ENCODE data around the gene UGT1A9. TPM values are rescaled to one million over a fixed set of nuclear protein-coding genes. Genes with fewer than 3 reads are reported as not detected.

UGT1A9 gene
- total RNA-seq, 4 donors from 2014 or later: not detected

DNA sequence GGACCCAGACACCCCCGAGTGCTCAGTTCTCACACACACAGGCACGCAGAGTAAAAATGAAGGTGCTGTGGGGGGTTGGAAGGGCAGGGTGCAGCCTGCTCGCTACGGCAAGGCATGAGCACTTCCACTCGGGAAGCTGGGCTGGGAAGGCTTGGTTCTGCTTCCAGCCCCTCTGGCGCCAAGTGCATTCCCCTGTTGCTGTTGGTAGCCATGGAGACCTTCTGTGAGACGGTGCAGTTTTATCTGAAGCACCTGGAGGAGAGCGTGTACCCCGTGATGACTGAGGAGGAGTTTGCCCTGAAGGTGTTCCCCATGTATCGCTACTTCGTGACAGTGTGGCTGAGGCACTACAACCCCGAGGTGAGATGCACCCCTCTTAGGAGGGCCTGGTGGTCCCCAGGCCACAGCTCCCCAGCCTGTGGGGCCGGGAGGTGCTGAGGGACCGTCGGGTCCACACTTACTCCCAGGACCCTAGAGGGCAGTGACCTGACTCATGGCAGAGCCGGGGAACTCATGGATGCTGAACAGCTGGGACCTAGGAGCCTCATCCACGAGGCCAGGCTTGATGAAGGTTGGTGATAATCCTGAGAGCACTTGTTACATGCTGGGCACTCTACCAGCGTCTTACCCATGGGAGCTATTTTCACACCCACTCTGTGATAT, 121.9 kb downstream of the UGT1A9 start:
- no peak for TF ChIP-seq POLR2A (IDR thresholded peaks at IDR 0.05)
- TF ChIP-seq POLR2AphosphoS5 (IDR thresholded peaks at IDR 0.05): no peak
- TF ChIP-seq EP300 (IDR thresholded peaks at IDR 0.05): no peak
- TF ChIP-seq, protein P1, sequence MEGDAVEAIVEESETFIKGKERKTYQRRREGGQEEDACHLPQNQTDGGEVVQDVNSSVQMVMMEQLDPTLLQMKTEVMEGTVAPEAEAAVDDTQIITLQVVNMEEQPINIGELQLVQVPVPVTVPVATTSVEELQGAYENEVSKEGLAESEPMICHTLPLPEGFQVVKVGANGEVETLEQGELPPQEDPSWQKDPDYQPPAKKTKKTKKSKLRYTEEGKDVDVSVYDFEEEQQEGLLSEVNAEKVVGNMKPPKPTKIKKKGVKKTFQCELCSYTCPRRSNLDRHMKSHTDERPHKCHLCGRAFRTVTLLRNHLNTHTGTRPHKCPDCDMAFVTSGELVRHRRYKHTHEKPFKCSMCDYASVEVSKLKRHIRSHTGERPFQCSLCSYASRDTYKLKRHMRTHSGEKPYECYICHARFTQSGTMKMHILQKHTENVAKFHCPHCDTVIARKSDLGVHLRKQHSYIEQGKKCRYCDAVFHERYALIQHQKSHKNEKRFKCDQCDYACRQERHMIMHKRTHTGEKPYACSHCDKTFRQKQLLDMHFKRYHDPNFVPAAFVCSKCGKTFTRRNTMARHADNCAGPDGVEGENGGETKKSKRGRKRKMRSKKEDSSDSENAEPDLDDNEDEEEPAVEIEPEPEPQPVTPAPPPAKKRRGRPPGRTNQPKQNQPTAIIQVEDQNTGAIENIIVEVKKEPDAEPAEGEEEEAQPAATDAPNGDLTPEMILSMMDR (IDR thresholded peaks at IDR 0.05): no peak
- no peaks in the 10 kb centered on the region for H3K4me1 ChIP-seq
- no peaks in the 10 kb centered on the region for H3K27me3 ChIP-seq
- no peak overlapping the region for H3K27ac ChIP-seq
- no peaks in the 10 kb centered on the region for H3K36me3 ChIP-seq
- no peak for ATAC-seq
- H3K9me3 ChIP-seq: no peaks in the 10 kb centered on the region
- WGBS, 2 donors (ENCODE audit: low coverage in 1 of 2): 51 to 81% methylated on average over 3 to 4 of the region's 18 CpGs
- H3K4me3 ChIP-seq: no peak overlapping the region

DNA sequence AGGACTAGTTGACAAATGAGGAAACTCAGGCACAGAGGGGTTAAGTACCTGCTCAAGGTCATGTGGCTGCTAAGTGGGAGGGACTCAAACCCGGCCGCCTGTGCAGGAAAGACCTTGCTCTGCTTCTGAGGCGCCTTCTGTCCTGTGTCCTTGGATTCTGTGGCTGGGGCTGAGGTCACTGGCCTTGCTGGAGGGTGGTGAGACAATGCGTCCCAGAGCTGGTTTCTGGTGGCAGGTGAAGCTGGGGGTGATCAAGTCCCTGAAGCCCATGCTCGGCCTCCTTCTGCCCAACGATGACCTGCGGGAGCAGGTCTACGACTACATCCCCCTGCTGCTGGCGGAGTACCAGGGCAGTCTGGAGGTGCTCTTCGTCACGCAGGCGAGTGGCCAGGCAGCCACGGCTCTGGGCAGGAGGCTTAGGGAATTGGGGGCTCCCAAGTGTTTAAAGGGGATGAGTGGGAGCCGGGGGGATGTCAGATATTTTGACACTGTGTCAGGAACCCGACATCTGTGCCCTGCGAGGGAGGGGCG, 122.5 kb downstream of the UGT1A9 start:
- TF ChIP-seq EP300 (IDR thresholded peaks at IDR 0.05): no peak
- no peak for TF ChIP-seq POLR2A (IDR thresholded peaks at IDR 0.05)
- TF ChIP-seq, protein P1 (IDR thresholded peaks at IDR 0.05): no peak
- no peak for TF ChIP-seq POLR2AphosphoS5 (IDR thresholded peaks at IDR 0.05)
- ATAC-seq: no peak
- 0% methylated on average over 1 of the region's 17 CpGs; no CpG with 5 or more reads in 1 of the 2 donors for WGBS, 2 donors (ENCODE audit: low coverage in 1 of 2)

DNA sequence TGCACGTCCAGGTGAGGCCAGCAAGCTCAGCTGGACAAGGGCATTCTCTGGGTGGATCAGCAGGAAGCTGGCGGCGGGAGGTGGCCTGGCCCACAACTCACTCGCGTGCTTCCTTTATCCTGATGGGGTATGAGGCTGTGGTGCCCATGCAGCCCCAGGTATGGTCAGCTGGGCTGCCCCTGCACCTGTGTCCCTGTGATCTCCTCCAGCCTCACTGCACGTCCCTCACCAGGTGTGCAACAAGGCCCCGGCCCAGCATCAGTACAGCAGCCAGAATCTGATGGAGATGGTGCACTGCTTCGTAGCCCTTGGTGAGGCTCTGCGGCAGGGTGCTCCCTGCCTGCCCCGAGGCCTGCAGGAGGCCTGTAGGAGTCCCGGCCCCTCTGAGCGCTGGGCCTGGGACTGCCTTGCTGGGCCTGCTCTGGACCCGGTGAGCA, 124.1 kb downstream of the UGT1A9 start:
- H3K36me3 ChIP-seq: no peaks in the 10 kb centered on the region
- peaks cover 5% of the 10 kb centered on the region for H3K27me3 ChIP-seq
- WGBS, 2 donors (ENCODE audit: low coverage in 1 of 2): no CpG with 5 or more reads among the region's 13 CpGs
- no peaks in the 10 kb centered on the region for H3K4me1 ChIP-seq
- no peak overlapping the region for H3K27ac ChIP-seq
- H3K9me3 ChIP-seq: no peaks in the 10 kb centered on the region
- no peak for ATAC-seq
- TF ChIP-seq, protein P1 (IDR thresholded peaks at IDR 0.05): no peak
- no peak for TF ChIP-seq POLR2A (IDR thresholded peaks at IDR 0.05)
- no peak for TF ChIP-seq EP300 (IDR thresholded peaks at IDR 0.05)
- no peak for TF ChIP-seq POLR2AphosphoS5 (IDR thresholded peaks at IDR 0.05)
- no peak overlapping the region for H3K4me3 ChIP-seq

More for the DNA sequence above, 122.5 kb downstream of the UGT1A9 start:
- Histone ChIP-seq H3K4me1 (no peaks in the 10 kb centered on the region), H3K27me3 (peaks cover 2% of the 10 kb centered on the region), H3K9me3 (no peaks in the 10 kb centered on the region), H3K36me3 (no peaks in the 10 kb centered on the region), H3K27ac (no peak overlapping the region), H3K4me3 (no peak overlapping the region)

DNA sequence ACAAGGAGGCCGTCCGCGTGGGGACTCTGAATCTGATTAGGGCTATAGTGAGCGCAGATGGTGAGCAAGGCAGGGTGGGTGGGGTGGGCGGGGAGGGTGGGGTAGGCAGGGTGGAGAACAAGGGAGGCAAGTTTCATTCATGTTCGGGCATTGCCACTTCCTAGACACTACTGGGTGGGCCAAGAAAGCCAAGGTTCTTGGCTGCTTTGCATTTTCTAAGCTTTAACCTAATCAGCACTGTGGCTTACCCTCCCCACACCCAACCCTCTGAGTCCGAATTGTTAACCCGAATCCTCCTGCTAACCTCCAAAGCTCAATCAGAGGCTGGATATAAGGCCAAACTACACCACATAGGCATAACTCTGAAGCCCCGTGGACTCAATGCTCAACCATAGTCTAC, 124.6 kb downstream of the UGT1A9 start:
- Histone ChIP-seq H3K4me1 (no peaks in the 10 kb centered on the region), H3K9me3 (no peaks in the 10 kb centered on the region), H3K27ac (no peak overlapping the region), H3K36me3 (no peaks in the 10 kb centered on the region), H3K27me3 (peaks cover 5% of the 10 kb centered on the region), H3K4me3 (no peak overlapping the region)
- no peak for ATAC-seq
- whole genome bisulfite sequencing, 2 donors (ENCODE audit: low coverage in 1 of 2): 80 to 89% methylated on average over 1 to 3 of the region's 9 CpGs
- TF ChIP-seq, protein P1 (IDR thresholded peaks at IDR 0.05): no peak
- no peak for TF ChIP-seq POLR2A (IDR thresholded peaks at IDR 0.05)
- no peak for TF ChIP-seq POLR2AphosphoS5 (IDR thresholded peaks at IDR 0.05)
- TF ChIP-seq EP300 (IDR thresholded peaks at IDR 0.05): no peak

Data from gastroesophageal sphincter (tissue), 4 donors.